Liver (tissue), 9 donors: ENCODE data around the gene SH3RF3. TPM values are rescaled to one million over a fixed set of nuclear protein-coding genes. Genes with fewer than 3 reads are reported as not detected.

Experiments used
- DNase-seq: peaks from one replicate; pipeline ENCODE4 v3.0.0-alpha.2; 2017; ENCODE audit warnings: low spot score
- H3K27ac ChIP-seq, 2 donors: one replicate each; pipeline ENCODE4 v1.7.0; 2013; ENCODE audit warnings: inconsistent platforms in 2 of 2, low read length in 2 of 2, control low read depth in 1 of 2, low read depth in 1 of 2, mild to moderate bottlenecking in 1 of 2
- H3K27me3 ChIP-seq, 4 donors: one replicate each; pipeline versions ENCODE4 v1.6.1 to v1.7.0; 2013; ENCODE audit warnings: low read length in 3 of 4, inconsistent platforms in 1 of 4, mild to moderate bottlenecking in 1 of 4, moderate library complexity in 1 of 4; ENCODE audit not compliant: control insufficient read depth in 4 of 4, insufficient read depth in 4 of 4
- H3K36me3 ChIP-seq, 4 donors: one replicate each; pipeline versions ENCODE4 v1.6.1 to v1.7.0; 2013; ENCODE audit warnings: low read length in 3 of 4, mild to moderate bottlenecking in 3 of 4, low read depth in 1 of 4, moderate library complexity in 1 of 4; ENCODE audit not compliant: control insufficient read depth in 4 of 4, insufficient read depth in 3 of 4
- H3K4me1 ChIP-seq, 4 donors: one replicate each; pipeline versions ENCODE4 v1.6.1 to v1.7.0; 2013; ENCODE audit warnings: low read length in 3 of 4, mild to moderate bottlenecking in 3 of 4, moderate library complexity in 1 of 4; ENCODE audit not compliant: control insufficient read depth in 4 of 4, insufficient read depth in 4 of 4
- H3K4me3 ChIP-seq, 3 donors: one replicate each; pipeline versions ENCODE4 v1.6.1 to v1.7.0; 2013; ENCODE audit warnings: low read length in 3 of 3, control low read depth in 1 of 3, low read depth in 1 of 3, mild to moderate bottlenecking in 1 of 3
- H3K9ac ChIP-seq, 2 donors: one replicate each; pipeline ENCODE4 v1.7.0; 2013; ENCODE audit warnings: low read length in 2 of 2, mild to moderate bottlenecking in 2 of 2, moderate library complexity in 2 of 2, control low read depth in 1 of 2, low read depth in 1 of 2
- H3K9me3 ChIP-seq, 4 donors: one replicate each; pipeline versions ENCODE4 v1.6.1 to v1.7.0; 2013; ENCODE audit warnings: low read length in 3 of 4; ENCODE audit not compliant: control insufficient read depth in 4 of 4
- ATF3 ChIP-seq: IDR thresholded peaks from 2 replicates; pipeline ENCODE4 v1.6.1; 2016; ENCODE audit warnings: antibody characterized with exemption
- CTCF ChIP-seq: fragments of 150-350 bp; IDR thresholded peaks from 2 replicates; pipeline ENCODE4 v1.5.1; 2017; ENCODE audit warnings: improper control_type of control experiment, low read depth, low read length; ENCODE audit not compliant: missing input control
- FOXA1 ChIP-seq: IDR thresholded peaks from 2 replicates; pipeline ENCODE4 v1.6.1; 2016; ENCODE audit warnings: antibody characterized with exemption
- FOXA2 ChIP-seq: IDR thresholded peaks from 2 replicates; pipeline ENCODE4 v1.6.1; 2016; ENCODE audit warnings: antibody characterized with exemption
- GABPA ChIP-seq, 2 donors: IDR thresholded peaks in 1 of 2; conservative IDR thresholded peaks in 1 of 2; 2 replicates each; pipeline ENCODE4 v1.6.1; 2016; ENCODE audit warnings: antibody characterized with exemption in 2 of 2, mild to moderate bottlenecking in 1 of 2, moderate library complexity in 1 of 2
- HNF4A ChIP-seq, 2 donors: conservative IDR thresholded peaks; 2 replicates each; pipeline ENCODE4 v1.6.1; 2016; ENCODE audit warnings: antibody characterized with exemption in 2 of 2, mild to moderate bottlenecking in 2 of 2
- MAX ChIP-seq: IDR thresholded peaks from 2 replicates; pipeline ENCODE4 v1.6.1; 2016; ENCODE audit warnings: antibody characterized with exemption
- NR2F2 ChIP-seq: IDR thresholded peaks from 2 replicates; pipeline ENCODE4 v1.6.1; 2016; ENCODE audit warnings: antibody characterized with exemption
- REST ChIP-seq: IDR thresholded peaks from 2 replicates; pipeline ENCODE4 v1.6.1; 2016; ENCODE audit warnings: antibody characterized with exemption, mild to moderate bottlenecking
- SP1 ChIP-seq: IDR thresholded peaks from 2 replicates; pipeline ENCODE4 v1.6.1; 2018; ENCODE audit warnings: antibody characterized with exemption, mild to moderate bottlenecking
- YY1 ChIP-seq: IDR thresholded peaks from 2 replicates; pipeline ENCODE4 v1.6.1; 2016; ENCODE audit warnings: antibody characterized with exemption, mild to moderate bottlenecking
- WGBS: extraction: QIAGEN DNeasy Blood & Tissue Kit; methylation state at CpG from one replicate; pipeline ENCODE4 v1.1.7; 2013; 5-methylcytosine and 5-hydroxymethylcytosine counted together
- polyA plus RNA-seq, 2 donors: library from polyadenylated mRNA; stranded (reverse) in 1 of 2; unstranded in 1 of 2; fragments of 200-250 nt in 1 of 2; fragments of >200 nt in 1 of 2; fragmentation: Nextera tagmentation in 1 of 2; extraction: Ambion mirVana in 1 of 2; gene quantifications; one replicate each; pipeline versions ENCODE4 v1.2.1 to v1.2.3, GENCODE V29; 2013 to 2015
- total RNA-seq, 2 donors: library from RNA; depleted of rRNA; stranded (reverse); fragments of >200 nt; gene quantifications; one replicate each; pipeline ENCODE4 v1.2.3, GENCODE V29; 2014
- donor health status: healthy.
- donor health status: healthy.
- donor health status: healthy.
- donor health status: healthy.
- donor health status: healthy.

SH3RF3 gene
- total and polyA plus RNA-seq, 4 donors: 0.11 to 1.0 (median 0.54) TPM

- no peak for DNase-seq
- H3K36me3 ChIP-seq: no peaks in the 10 kb centered on the region
- H3K27me3 ChIP-seq: no peaks in the 10 kb centered on the region
- no peaks in the 10 kb centered on the region for H3K9me3 ChIP-seq
- H3K27ac ChIP-seq: no peak overlapping the region
- 90% methylated on average over 19 of the region's 19 CpGs for WGBS
- no peak overlapping the region for H3K9ac ChIP-seq
- TF ChIP-seq CTCF: no peak
- H3K4me3 ChIP-seq: no peak overlapping the region
- H3K4me1 ChIP-seq: peaks cover 3 to 16% (median 9%) of the 10 kb centered on the region in 4 donors
Observed at GRCh38 chr2:109486711-109487535, 357.9 kb downstream of the SH3RF3 start.

- Histone ChIP-seq H3K4me3 (no peak overlapping the region), H3K27me3 (no peaks in the 10 kb centered on the region), H3K36me3 (no peaks in the 10 kb centered on the region), H3K9me3 (no peaks in the 10 kb centered on the region), H3K27ac (no peak overlapping the region), H3K9ac (no peak overlapping the region), H3K4me1 (peaks cover 3 to 13% (median 9%) of the 10 kb centered on the region in 4 donors)
- DNase-seq: no peak
- no peak for TF ChIP-seq REST
- TF ChIP-seq NR2F2: no peak
- TF ChIP-seq ATF3: no peak
- no peak for TF ChIP-seq FOXA1
- TF ChIP-seq FOXA2: no peak
- no peak for TF ChIP-seq YY1
- no peak for TF ChIP-seq SP1
- TF ChIP-seq GABPA (IDR thresholded peaks at IDR 0.05 in 1 of 2, conservative IDR thresholded peaks at IDR 0.05 in 1 of 2): no peak
- TF ChIP-seq MAX: no peak
- no peak for TF ChIP-seq HNF4A (conservative IDR thresholded peaks at IDR 0.05)
- 93% methylated on average over 7 of the region's 7 CpGs for WGBS
Observed at GRCh38 chr2:109487536-109487869, 358.5 kb downstream of the SH3RF3 start.
